ENCODE results near the gene RIPPLY1.

DNA sequence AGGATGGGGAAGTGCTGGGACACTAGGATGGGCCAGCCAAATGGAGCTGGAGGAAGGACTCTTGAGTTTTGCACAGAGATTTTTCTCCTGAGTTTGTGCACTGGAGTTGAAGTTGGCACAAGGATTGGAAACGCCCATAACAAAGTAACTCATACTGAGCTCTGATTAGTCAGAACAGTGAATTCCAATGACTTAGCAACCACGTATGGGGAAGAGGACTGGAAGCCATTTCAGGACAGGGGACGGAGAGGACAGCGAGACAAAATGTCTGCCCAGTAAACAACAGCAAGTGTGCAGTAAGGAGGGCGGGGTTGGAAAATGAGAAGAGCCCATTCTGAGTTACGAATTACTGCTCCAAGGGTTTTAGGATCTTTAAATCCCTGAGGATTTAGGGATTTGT lies 5.9 kb downstream of the RIPPLY1 start:
- no peak for TF ChIP-seq EZH2 (IDR thresholded peaks at IDR 0.05)
- no peak for TF ChIP-seq POLR2AphosphoS5 (IDR thresholded peaks at IDR 0.05; ENCODE audit: borderline replicate concordance, low read depth, low read length)
